Measurements from ENCODE around the gene NAP1L4. TPM values are rescaled to one million over a fixed set of nuclear protein-coding genes. Genes with fewer than 3 reads are reported as not detected.

NAP1L4 gene
- total RNA-seq, 1 experiment from 2014 or later, result 144 TPM

DNA sequence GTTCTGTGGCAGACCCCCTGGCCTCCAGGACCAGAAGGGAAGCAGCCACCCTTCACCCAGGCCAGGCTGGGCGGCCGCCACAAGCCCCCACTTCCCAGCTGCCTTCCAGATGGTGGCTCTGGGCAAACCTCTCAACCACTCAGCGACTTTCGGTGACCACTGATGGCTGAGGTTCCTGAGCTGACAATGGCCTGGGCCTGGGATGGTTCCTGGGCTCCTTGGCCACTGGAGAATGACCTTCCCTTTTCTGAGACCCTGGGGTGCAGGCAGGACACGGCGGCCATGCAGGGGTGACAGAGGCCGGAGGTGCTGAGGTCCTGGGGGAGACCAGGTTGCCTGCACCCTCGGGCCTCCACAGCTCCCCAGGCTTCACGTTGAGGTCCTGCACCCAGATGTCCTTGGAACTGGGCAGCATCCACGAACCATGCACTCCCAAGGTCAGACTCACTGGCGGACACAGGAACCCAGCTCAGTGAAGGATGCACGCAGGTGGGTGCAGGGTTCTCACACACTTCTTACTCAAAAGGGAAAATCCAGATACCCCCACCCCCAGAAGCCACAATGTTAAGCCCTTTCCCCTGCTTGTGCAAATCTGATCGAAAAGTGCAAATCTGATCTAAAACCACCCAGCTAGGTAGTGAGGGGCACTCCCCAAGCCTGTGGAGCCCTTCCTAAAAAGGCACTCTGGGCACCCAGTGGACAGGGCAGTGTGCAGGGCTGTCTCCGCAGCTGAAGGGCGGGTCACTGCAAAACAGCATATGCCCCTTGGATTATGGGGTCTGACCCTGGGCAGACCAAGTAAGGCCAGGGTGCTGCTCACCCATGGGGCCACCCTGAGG is 49.0 kb downstream of the NAP1L4 start:
- no TSS peak for BruUV-seq (replicated peaks)

More for the DNA sequence above, 49.0 kb downstream of the NAP1L4 start:
- Histone ChIP-seq H3K4me3 (replicated peaks in 1 of 2; ENCODE audit: low read depth in 1 of 2, low read length in 2 of 2) (no peak overlapping the region), H3K9me2 (ENCODE audit: insufficient read depth) (no peaks in the 10 kb centered on the region), H4K20me1 (ENCODE audit: insufficient read depth) (no peaks in the 10 kb centered on the region), H3K4me1 (ENCODE audit: control insufficient read depth in 1 of 2, insufficient read depth in 2 of 2, low read length in 2 of 2) (peaks cover 22 to 41% of the 10 kb centered on the region in 2 experiments), H3K4me2 (ENCODE audit: low read length) (no peak overlapping the region), H3K27me3 (ENCODE audit: insufficient read depth, low read length) (no peaks in the 10 kb centered on the region), H3K27ac (ENCODE audit: low read depth, low read length) (no peak overlapping the region; the same call in 1 of the 2 replicates), H3K9me3 (ENCODE audit: control insufficient read depth in 1 of 2, insufficient read depth in 1 of 2, low read depth in 1 of 2, low read length in 2 of 2) (peaks cover 0 to 6% of the 10 kb centered on the region in 2 experiments; a peak in 1 of 4 replicates), H3K36me3 (ENCODE audit: control insufficient read depth in 1 of 2, insufficient read depth in 2 of 2, low read length in 2 of 2) (peaks cover 12 to 23% of the 10 kb centered on the region in 2 experiments; a peak in 2 of 4 replicates), H3K9ac (ENCODE audit: low read length) (no peak overlapping the region), H3K79me2 (ENCODE audit: insufficient read depth, low read length) (peaks cover 16% of the 10 kb centered on the region; the same call in 1 of the 2 replicates), H2AFZ (ENCODE audit: low read depth, low read length, poor library complexity, severe bottlenecking) (no peak overlapping the region)
- intact Hi-C loops (cut with micrococcal nuclease), result no loop called here
- ChIA-PET CTCF (no interaction called here), POLR2A (no interaction called here), RAD21 (ENCODE audit: low non-redundant PET in 1 of 2, low total read pairs in 2 of 2, uncharacterized antibody in 2 of 2, unreplicated experiment in 2 of 2) (no interaction called here)
- no peak for TF ChIP-seq EZH2phosphoT487 (IDR thresholded peaks at IDR 0.05; ENCODE audit: borderline replicate concordance)
- TF ChIP-seq RAD21 (IDR thresholded peaks at IDR 0.05; ENCODE audit: low read depth), result no peak
- TF ChIP-seq, protein P1, sequence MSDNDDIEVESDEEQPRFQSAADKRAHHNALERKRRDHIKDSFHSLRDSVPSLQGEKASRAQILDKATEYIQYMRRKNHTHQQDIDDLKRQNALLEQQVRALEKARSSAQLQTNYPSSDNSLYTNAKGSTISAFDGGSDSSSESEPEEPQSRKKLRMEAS (IDR thresholded peaks at IDR 0.05), result no peak
- no peak for TF ChIP-seq CEBPB (IDR thresholded peaks at IDR 0.05; ENCODE audit: low read depth)
- no peak for TF ChIP-seq YY1 (IDR thresholded peaks at IDR 0.05; ENCODE audit: extremely low read depth, insufficient replicate concordance, low read depth, low read length)
- no peak for TF ChIP-seq EZH2 (IDR thresholded peaks at IDR 0.05)
- no peak for TF ChIP-seq EGR1 (IDR thresholded peaks at IDR 0.05; ENCODE audit: low read depth)
- TF ChIP-seq ZNF274 (IDR thresholded peaks at IDR 0.05; ENCODE audit: low read depth, low read length), result no peak
- TF ChIP-seq SRF (IDR thresholded peaks at IDR 0.05; ENCODE audit: low read depth), result no peak
- TF ChIP-seq, protein P2, sequence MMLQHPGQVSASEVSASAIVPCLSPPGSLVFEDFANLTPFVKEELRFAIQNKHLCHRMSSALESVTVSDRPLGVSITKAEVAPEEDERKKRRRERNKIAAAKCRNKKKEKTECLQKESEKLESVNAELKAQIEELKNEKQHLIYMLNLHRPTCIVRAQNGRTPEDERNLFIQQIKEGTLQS (IDR thresholded peaks at IDR 0.05), result no peak
- TF ChIP-seq, protein P3, sequence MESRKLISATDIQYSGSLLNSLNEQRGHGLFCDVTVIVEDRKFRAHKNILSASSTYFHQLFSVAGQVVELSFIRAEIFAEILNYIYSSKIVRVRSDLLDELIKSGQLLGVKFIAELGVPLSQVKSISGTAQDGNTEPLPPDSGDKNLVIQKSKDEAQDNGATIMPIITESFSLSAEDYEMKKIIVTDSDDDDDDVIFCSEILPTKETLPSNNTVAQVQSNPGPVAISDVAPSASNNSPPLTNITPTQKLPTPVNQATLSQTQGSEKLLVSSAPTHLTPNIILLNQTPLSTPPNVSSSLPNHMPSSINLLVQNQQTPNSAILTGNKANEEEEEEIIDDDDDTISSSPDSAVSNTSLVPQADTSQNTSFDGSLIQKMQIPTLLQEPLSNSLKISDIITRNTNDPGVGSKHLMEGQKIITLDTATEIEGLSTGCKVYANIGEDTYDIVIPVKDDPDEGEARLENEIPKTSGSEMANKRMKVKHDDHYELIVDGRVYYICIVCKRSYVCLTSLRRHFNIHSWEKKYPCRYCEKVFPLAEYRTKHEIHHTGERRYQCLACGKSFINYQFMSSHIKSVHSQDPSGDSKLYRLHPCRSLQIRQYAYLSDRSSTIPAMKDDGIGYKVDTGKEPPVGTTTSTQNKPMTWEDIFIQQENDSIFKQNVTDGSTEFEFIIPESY (IDR thresholded peaks at IDR 0.05; ENCODE audit: extremely low read depth, insufficient replicate concordance, low read length), result no peak
- TF ChIP-seq SIN3A (IDR thresholded peaks at IDR 0.05; ENCODE audit: low read depth), result no peak
- no peak for TF ChIP-seq CBX3 (IDR thresholded peaks at IDR 0.05; ENCODE audit: low read depth)
- DNase-seq (ENCODE audit: low read depth, low spot score) (no peak), ATAC-seq (no peak)

Measured in HCT116 (cell line).